Hematopoietic multipotent progenitor cell treated with erythropoietin and hydrocortisone succinate and interleukin-3 and kit ligand, for 6 days (in vitro differentiated cells): ENCODE results near the gene TNRC6B.
A peak's percentile ranks its signal among the peaks of the same experiment; 100 is the strongest.

Source experiments
- DNase-seq: peaks from one replicate; pipeline ENCODE4 v3.0.0-alpha.2; 2015

The TNRC6B gene

GRCh38 chr22:40240686-40241085, 63.0 kb downstream of the TNRC6B start:
- no peak for DNase-seq

- DNase-seq, result no peak
These were observed 63.6 kb downstream of the TNRC6B start for GRCh38 chr22:40241200-40241763.

GRCh38 chr22:40243891-40244290, 66.2 kb downstream of the TNRC6B start:
- peak; percentile 41 for DNase-seq

GRCh38 chr22:40244586-40244985, 66.9 kb downstream of the TNRC6B start:
- no peak for DNase-seq

- DNase-seq, result peak; percentile 42
These were observed 70.3 kb downstream of the TNRC6B start for GRCh38 chr22:40247976-40248375.

- no peak for DNase-seq
These were observed 71.6 kb downstream of the TNRC6B start for GRCh38 chr22:40249286-40249685.

- DNase-seq, result no peak
These were observed 72.9 kb downstream of the TNRC6B start for GRCh38 chr22:40250608-40251007.

- no peak for DNase-seq
These were observed 73.4 kb downstream of the TNRC6B start for GRCh38 chr22:40251106-40251505.

GRCh38 chr22:40252146-40252545, 74.4 kb downstream of the TNRC6B start:
- no peak for DNase-seq

- DNase-seq, result no peak
These were observed 78.8 kb downstream of the TNRC6B start for GRCh38 chr22:40256516-40256915.

- DNase-seq, result no peak
These were observed 80.3 kb downstream of the TNRC6B start for GRCh38 chr22:40258017-40258416.

- DNase-seq, result peak; percentile 13
These were observed 80.8 kb downstream of the TNRC6B start for GRCh38 chr22:40258501-40258915.

GRCh38 chr22:40261783-40262182, 84.1 kb downstream of the TNRC6B start:
- DNase-seq, result no peak

- peak; percentile 86 for DNase-seq
These were observed 85.5 kb downstream of the TNRC6B start for GRCh38 chr22:40263191-40263590.

GRCh38 chr22:40265783-40266182, 88.1 kb downstream of the TNRC6B start:
- DNase-seq, result peak; percentile 9

- peak; percentile 14 for DNase-seq
These were observed 92.3 kb downstream of the TNRC6B start for GRCh38 chr22:40270031-40270430.

GRCh38 chr22:40270748-40271373, 93.1 kb downstream of the TNRC6B start:
- DNase-seq, result no peak

- DNase-seq, result no peak
These were observed 93.7 kb downstream of the TNRC6B start for GRCh38 chr22:40271440-40271839.

- no peak for DNase-seq
These were observed 95.6 kb downstream of the TNRC6B start for GRCh38 chr22:40273319-40273718.

GRCh38 chr22:40276996-40277823, 99.5 kb downstream of the TNRC6B start:
- DNase-seq, result no peak

GRCh38 chr22:40279017-40279416, 101.3 kb downstream of the TNRC6B start:
- DNase-seq, result no peak

- DNase-seq, result no peak
These were observed 104.0 kb downstream of the TNRC6B start for GRCh38 chr22:40281717-40282116.

- DNase-seq, result no peak
These were observed 107.8 kb downstream of the TNRC6B start for GRCh38 chr22:40285513-40285912.

GRCh38 chr22:40289991-40290459, 112.3 kb downstream of the TNRC6B start:
- DNase-seq, result no peak
